ENCODE results near the gene HEATR5A. TPM values are rescaled to one million over a fixed set of nuclear protein-coding genes. Genes with fewer than 3 reads are reported as not detected.

HEATR5A gene
- total and polyA plus RNA-seq, 2 donors (not counting 1 experiment from before 2014, with no cell fraction given) = 45.4 to 59.8 TPM

- H3K4me2 ChIP-seq (ENCODE audit: extremely low read depth, insufficient read depth, low read length) = peak overlapping the region; percentile 13
- DNase-seq (ENCODE audit: low read depth in 2 of 2) = peak in 1 of 2 donors; percentile 11
Measured at GRCh38 chr14:31414190-31414833, 6.0 kb downstream of the HEATR5A start.

GRCh38 chr14:31411218-31411727, 9.1 kb downstream of the HEATR5A start:
- Histone ChIP-seq H3K4me2 (ENCODE audit: extremely low read depth, insufficient read depth, low read length) (peak overlapping the region; percentile 15), H3K9ac (ENCODE audit: insufficient read depth, low read length) (no peak overlapping the region), H3K27ac (ENCODE audit: insufficient read depth, low read length) (no peak overlapping the region), H3K4me1 (ENCODE audit: control insufficient read depth, extremely low read depth, insufficient read depth, low read length) (peaks cover 2% of the 10 kb centered on the region), H3K79me2 (ENCODE audit: control insufficient read depth, insufficient read depth, low read length) (peaks cover 23% of the 10 kb centered on the region), H3K9me3 (ENCODE audit: control insufficient read depth, insufficient read depth, low read depth, low read length) (no peaks in the 10 kb centered on the region), H4K20me1 (ENCODE audit: control insufficient read depth, extremely low read depth, insufficient read depth, low read length) (no peaks in the 10 kb centered on the region), H3K27me3 (ENCODE audit: control insufficient read depth, insufficient read depth, low read length) (no peaks in the 10 kb centered on the region), H3K4me3 (replicated peaks in 1 of 4; ENCODE audit: control extremely low read depth in 1 of 4, insufficient read depth in 1 of 4, low read depth in 3 of 4, low read length in 4 of 4) (no peak overlapping the region), H3K36me3 (ENCODE audit: control insufficient read depth, insufficient read depth, low read length) (no peaks in the 10 kb centered on the region), H2AFZ (ENCODE audit: low read length) (no peak overlapping the region)
- TF ChIP-seq CTCF (conservative IDR thresholded peaks at IDR 0.05 in 1 of 2, IDR thresholded peaks at IDR 0.05 in 1 of 2; ENCODE audit: low read depth in 1 of 2, low read length in 2 of 2) = no peak
- peak; percentile 45 to 50 for DNase-seq (ENCODE audit: low read depth in 2 of 2)

More at GRCh38 chr14:31414190-31414833, 6.0 kb downstream of the HEATR5A start:
- no peak overlapping the region for H2AFZ ChIP-seq (ENCODE audit: low read length)
- H3K9me3 ChIP-seq (ENCODE audit: control insufficient read depth, insufficient read depth, low read depth, low read length) = no peaks in the 10 kb centered on the region
- H3K27ac ChIP-seq (ENCODE audit: insufficient read depth, low read length) = no peak overlapping the region
- H3K9ac ChIP-seq (ENCODE audit: insufficient read depth, low read length) = no peak overlapping the region
- H3K79me2 ChIP-seq (ENCODE audit: control insufficient read depth, insufficient read depth, low read length) = peaks cover 46% of the 10 kb centered on the region
- TF ChIP-seq CTCF (conservative IDR thresholded peaks at IDR 0.05 in 1 of 2, IDR thresholded peaks at IDR 0.05 in 1 of 2; ENCODE audit: low read depth in 1 of 2, low read length in 2 of 2) (no peak), EZH2 (IDR thresholded peaks at IDR 0.05; ENCODE audit: low read length, missing control alignments) (no peak)
- no peaks in the 10 kb centered on the region for H3K36me3 ChIP-seq (ENCODE audit: control insufficient read depth, insufficient read depth, low read length)
- H4K20me1 ChIP-seq (ENCODE audit: control insufficient read depth, extremely low read depth, insufficient read depth, low read length) = no peaks in the 10 kb centered on the region
- peaks cover 2% of the 10 kb centered on the region for H3K4me1 ChIP-seq (ENCODE audit: control insufficient read depth, extremely low read depth, insufficient read depth, low read length)
- H3K4me3 ChIP-seq (replicated peaks in 1 of 4; ENCODE audit: control extremely low read depth in 1 of 4, insufficient read depth in 1 of 4, low read depth in 3 of 4, low read length in 4 of 4) = no peak overlapping the region
- H3K27me3 ChIP-seq (ENCODE audit: control insufficient read depth, insufficient read depth, low read length) = no peaks in the 10 kb centered on the region

DNA sequence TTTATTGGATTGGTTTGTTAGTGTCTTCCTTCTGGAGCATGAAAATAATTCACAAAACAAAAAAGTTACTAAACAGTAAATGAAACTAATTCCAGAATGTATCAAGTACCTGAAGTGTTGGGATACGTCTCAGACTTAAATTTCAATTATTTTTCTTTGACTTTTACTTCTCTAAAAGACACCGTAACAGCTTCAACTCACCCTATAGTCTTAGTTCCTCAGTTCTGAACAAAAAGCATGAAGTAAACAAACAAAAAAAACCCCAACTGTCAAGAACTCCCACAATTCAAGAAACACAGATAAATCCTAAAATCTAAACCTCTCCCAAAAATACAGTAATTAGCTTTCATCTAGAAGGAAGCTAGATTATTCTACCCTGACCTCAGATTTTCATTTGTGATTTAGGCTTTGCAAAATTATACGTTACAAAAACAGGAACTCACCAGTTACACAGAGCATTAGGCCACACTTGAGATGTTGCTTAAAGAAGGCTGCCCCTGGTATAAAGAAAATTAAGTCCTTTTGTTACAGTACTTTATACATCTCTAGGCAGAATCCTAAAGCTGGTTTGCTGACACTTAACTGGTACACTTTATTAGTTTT, 10.2 kb downstream of the HEATR5A start:
- H4K20me1 ChIP-seq (ENCODE audit: control insufficient read depth, extremely low read depth, insufficient read depth, low read length) = no peaks in the 10 kb centered on the region
- H3K4me3 ChIP-seq (replicated peaks in 1 of 4; ENCODE audit: control extremely low read depth in 1 of 4, insufficient read depth in 1 of 4, low read depth in 3 of 4, low read length in 4 of 4) = no peak overlapping the region
- no peak for TF ChIP-seq CTCF (conservative IDR thresholded peaks at IDR 0.05 in 1 of 2, IDR thresholded peaks at IDR 0.05 in 1 of 2; ENCODE audit: low read depth in 1 of 2, low read length in 2 of 2)
- no peak for TF ChIP-seq EZH2 (IDR thresholded peaks at IDR 0.05; ENCODE audit: low read length, missing control alignments)
- no peaks in the 10 kb centered on the region for H3K27me3 ChIP-seq (ENCODE audit: control insufficient read depth, insufficient read depth, low read length)
- peaks cover 18% of the 10 kb centered on the region for H3K79me2 ChIP-seq (ENCODE audit: control insufficient read depth, insufficient read depth, low read length)
- H3K4me2 ChIP-seq (ENCODE audit: extremely low read depth, insufficient read depth, low read length) = no peak overlapping the region
- DNase-seq (ENCODE audit: low read depth in 2 of 2) = no peak
- no peak overlapping the region for H3K9ac ChIP-seq (ENCODE audit: insufficient read depth, low read length)
- no peaks in the 10 kb centered on the region for H3K36me3 ChIP-seq (ENCODE audit: control insufficient read depth, insufficient read depth, low read length)
- H3K9me3 ChIP-seq (ENCODE audit: control insufficient read depth, insufficient read depth, low read depth, low read length) = no peaks in the 10 kb centered on the region
- no peak overlapping the region for H2AFZ ChIP-seq (ENCODE audit: low read length)
- peaks cover 2% of the 10 kb centered on the region for H3K4me1 ChIP-seq (ENCODE audit: control insufficient read depth, extremely low read depth, insufficient read depth, low read length)
- H3K27ac ChIP-seq (ENCODE audit: insufficient read depth, low read length) = no peak overlapping the region

Data from fibroblast of lung (primary cell).